ENCODE results near the gene HRH2. TPM values are rescaled to one million over a fixed set of nuclear protein-coding genes. Genes with fewer than 3 reads are reported as not detected.

HRH2 gene
- total RNA-seq, 6 donors from 2014 or later = 3.8 to 16.8 (median 7.8) TPM

DNA sequence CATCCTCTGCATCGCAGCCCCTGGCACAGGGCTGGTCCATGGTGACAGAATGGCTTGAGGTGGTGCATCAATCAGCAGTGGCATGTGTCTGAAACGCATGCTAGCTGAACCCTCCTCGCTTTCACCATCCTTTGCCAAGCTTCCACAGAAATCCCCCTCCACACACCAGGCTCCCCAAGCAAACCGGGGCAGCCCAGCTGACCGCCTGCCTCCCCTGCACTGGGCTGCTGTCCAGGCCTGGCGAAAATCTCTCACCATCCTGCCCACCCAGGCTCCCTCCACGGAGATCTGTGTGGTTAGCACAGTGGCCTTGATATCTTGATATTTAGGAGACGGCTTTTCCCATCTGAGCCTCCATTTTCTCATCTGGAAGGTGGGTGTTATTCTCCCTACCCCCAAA lies 905 bp upstream of the HRH2 start:
- TF ChIP-seq POLR2AphosphoS5 (IDR thresholded peaks at IDR 0.05) = no peak
- TF ChIP-seq, protein P1, sequence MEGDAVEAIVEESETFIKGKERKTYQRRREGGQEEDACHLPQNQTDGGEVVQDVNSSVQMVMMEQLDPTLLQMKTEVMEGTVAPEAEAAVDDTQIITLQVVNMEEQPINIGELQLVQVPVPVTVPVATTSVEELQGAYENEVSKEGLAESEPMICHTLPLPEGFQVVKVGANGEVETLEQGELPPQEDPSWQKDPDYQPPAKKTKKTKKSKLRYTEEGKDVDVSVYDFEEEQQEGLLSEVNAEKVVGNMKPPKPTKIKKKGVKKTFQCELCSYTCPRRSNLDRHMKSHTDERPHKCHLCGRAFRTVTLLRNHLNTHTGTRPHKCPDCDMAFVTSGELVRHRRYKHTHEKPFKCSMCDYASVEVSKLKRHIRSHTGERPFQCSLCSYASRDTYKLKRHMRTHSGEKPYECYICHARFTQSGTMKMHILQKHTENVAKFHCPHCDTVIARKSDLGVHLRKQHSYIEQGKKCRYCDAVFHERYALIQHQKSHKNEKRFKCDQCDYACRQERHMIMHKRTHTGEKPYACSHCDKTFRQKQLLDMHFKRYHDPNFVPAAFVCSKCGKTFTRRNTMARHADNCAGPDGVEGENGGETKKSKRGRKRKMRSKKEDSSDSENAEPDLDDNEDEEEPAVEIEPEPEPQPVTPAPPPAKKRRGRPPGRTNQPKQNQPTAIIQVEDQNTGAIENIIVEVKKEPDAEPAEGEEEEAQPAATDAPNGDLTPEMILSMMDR (IDR thresholded peaks at IDR 0.05) = no peak
- no peak for TF ChIP-seq POLR2A (IDR thresholded peaks at IDR 0.05)
- no peak for TF ChIP-seq EP300 (IDR thresholded peaks at IDR 0.05)
- peaks cover 0 to 14% (median 7%) of the 10 kb centered on the region in 4 donors for H3K27me3 ChIP-seq
- H3K9me3 ChIP-seq = no peaks in the 10 kb centered on the region
- no peak overlapping the region for H3K27ac ChIP-seq
- no peaks in the 10 kb centered on the region for H3K36me3 ChIP-seq
- DNase-seq (no peak), ATAC-seq (ENCODE audit: low FRiP score in 2 of 2) (no peak)
- peaks cover 12 to 33% (median 20%) of the 10 kb centered on the region in 4 donors for H3K4me1 ChIP-seq
- whole genome bisulfite sequencing, 2 donors = 60 to 62% methylated on average over 6 to 7 of the region's 8 CpGs
- H3K4me3 ChIP-seq = no peak overlapping the region

DNA sequence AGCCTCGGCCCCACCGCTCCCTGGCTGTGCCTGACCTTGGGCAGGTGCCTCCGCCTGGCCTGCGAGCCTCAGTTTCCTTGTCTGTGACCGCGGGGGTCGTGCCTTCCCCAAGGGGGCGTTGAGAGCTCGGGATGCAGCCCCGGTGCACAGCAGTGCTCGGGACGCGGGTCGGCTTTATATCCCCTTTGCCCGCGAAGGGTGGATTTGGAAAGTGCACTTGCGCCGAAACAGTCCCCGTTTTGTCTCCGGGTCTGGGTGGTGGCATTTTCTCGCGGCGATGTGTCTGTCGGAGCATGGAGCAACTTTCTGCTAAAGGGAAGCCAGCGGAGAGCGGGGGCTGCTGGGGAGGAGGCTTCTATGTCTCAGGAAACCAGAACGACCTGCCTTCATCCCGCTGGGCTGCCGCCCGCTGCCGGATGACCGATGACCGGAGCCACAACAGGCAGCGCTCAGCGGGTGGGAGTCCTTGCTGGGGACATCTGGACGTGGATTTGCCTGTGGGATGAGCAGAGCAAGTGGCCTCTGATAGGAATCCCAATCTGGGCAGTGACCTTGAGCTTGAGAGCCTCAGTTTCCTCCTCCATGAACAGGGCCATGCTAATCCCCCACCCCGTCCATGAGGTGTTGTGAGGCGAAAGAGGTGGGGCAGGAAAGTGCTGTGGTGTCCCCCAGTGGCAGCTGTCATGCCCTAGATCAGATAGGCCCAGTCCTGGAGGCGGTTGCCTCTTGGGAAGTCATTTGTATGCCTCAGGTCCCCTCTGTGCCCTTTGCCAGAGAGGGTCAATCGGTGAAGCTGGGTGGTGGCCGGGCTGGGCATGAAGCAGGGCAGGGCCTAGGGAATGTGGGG lies 651 bp downstream of the HRH2 start:
- ATAC-seq (ENCODE audit: low FRiP score in 2 of 2) (peak in 1 of 2 donors; percentile 31), DNase-seq (peak; percentile 48 to 72)
- Histone ChIP-seq H3K9me3 (no peaks in the 10 kb centered on the region), H3K27me3 (peaks cover 0 to 14% (median 7%) of the 10 kb centered on the region in 4 donors), H3K4me3 (peak overlapping the region in 3 of 4 donors; percentile 50 to 60 (median 59)), H3K36me3 (no peaks in the 10 kb centered on the region), H3K27ac (peak overlapping the region; percentile 68 to 84 (median 76)), H3K4me1 (peaks cover 6 to 41% (median 23%) of the 10 kb centered on the region in 4 donors)
- TF ChIP-seq EP300 (IDR thresholded peaks at IDR 0.05) (no peak), POLR2AphosphoS5 (IDR thresholded peaks at IDR 0.05) (no peak), POLR2A (IDR thresholded peaks at IDR 0.05) (no peak)
- TF ChIP-seq, protein P1 (IDR thresholded peaks at IDR 0.05) = no peak
- 12 to 15% methylated on average over 18 to 38 of the region's 41 CpGs for WGBS, 2 donors

DNA sequence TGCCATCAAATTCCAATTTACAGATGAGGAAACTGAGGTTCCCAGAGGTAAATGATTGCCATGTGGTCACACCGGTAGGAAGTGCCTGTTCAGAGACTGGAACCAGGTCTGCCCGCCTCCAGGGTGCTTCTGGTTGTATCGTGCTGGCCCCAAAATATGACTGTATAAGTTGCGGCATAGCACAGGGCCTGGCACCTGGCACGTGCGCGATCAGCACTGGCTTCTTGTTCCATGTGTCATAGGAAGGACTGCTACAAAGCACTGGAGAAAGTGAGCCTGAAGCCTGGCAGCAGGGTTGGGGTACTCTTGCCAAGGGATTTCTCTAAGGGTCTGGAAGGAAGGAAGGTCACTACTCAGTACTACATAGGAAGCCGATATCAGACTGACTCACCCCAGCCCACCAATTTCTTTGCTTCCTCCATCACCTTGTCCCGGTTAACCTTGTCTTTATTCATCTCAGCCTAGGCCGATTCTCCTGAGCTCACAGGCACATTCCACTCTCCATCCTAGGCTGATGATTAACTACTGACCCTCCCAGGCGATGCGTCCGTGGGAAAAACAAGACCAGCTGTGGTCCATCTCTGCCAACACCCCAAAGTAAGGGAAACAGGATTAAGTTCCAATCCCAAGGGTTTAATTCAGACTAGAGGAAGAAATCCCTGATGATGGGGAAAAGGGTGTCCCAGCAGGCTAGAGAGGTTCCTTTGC lies 1.8 kb downstream of the HRH2 start:
- Histone ChIP-seq H3K27me3 (peaks cover 0 to 14% (median 7%) of the 10 kb centered on the region in 4 donors), H3K4me3 (peak overlapping the region in 2 of 4 donors; percentile 6 to 59), H3K27ac (peak overlapping the region in 2 of 4 donors; percentile 78 to 84), H3K36me3 (no peaks in the 10 kb centered on the region), H3K9me3 (no peaks in the 10 kb centered on the region), H3K4me1 (peaks cover 6 to 38% (median 20%) of the 10 kb centered on the region in 4 donors)
- ATAC-seq (ENCODE audit: low FRiP score in 2 of 2) (no peak), DNase-seq (no peak)
- TF ChIP-seq, protein P1 (IDR thresholded peaks at IDR 0.05) = no peak
- TF ChIP-seq EP300 (IDR thresholded peaks at IDR 0.05) (peak in 1 of 4 donors; percentile 7), POLR2AphosphoS5 (IDR thresholded peaks at IDR 0.05) (peak in 1 of 2 donors; percentile 11), POLR2A (IDR thresholded peaks at IDR 0.05) (no peak)
- WGBS, 2 donors = 48 to 66% methylated on average over 6 to 13 of the region's 13 CpGs

DNA sequence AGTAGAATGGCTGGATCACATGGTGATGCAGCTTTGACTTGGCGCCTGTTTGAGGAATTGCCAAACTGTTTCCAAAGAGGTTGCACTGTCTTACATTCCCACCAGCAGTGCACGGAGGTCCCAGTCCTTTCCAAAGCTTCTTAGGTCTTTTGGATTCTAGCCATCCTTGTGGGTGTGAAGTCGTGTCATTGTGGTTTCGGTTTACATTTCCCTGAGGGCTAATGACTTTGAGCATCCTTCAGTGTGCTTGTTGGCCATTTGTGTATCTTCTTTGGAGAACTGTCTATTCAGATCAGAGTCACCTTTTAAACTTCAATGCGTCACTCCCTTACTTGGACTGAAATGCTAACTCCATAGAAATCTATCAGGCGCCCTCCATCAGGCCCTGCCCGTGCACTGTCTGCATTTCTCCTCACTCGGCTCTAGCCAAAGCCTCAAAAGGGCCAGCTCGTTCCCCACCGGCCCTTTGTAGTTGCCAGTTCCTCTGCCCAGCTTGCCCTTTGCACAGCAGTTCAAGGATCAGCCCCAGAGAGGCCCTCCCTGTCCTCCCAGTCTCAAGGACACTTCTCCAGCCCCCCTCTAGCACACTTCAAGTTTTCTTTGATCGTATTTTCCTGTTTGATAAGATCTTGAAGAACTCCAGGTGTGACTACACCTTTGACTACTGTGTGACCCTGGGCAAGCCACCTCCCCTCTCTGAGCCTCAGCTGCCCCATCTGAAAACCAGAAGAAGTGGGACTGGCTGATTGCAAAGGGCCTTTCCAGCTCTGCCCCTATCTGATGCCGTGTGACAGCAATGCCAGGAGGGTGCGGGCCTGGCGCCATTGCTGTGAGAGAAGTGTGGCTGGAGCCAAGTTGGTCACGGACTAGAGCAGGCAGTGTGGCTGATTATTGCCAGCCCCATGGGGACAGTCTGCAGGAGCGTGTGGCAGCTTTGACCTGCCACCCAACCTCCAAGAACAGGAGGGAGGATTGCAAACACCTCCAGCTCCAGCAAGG lies 5.6 kb downstream of the HRH2 start:
- 55 to 56% methylated on average over 15 to 16 of the region's 16 CpGs for whole genome bisulfite sequencing, 2 donors
- no peaks in the 10 kb centered on the region for H3K36me3 ChIP-seq
- peak in 1 of 2 donors; percentile 45 for ATAC-seq (ENCODE audit: low FRiP score in 2 of 2)
- TF ChIP-seq POLR2AphosphoS5 (IDR thresholded peaks at IDR 0.05) (no peak), EP300 (IDR thresholded peaks at IDR 0.05) (no peak), POLR2A (IDR thresholded peaks at IDR 0.05) (no peak)
- TF ChIP-seq, protein P1 (IDR thresholded peaks at IDR 0.05) = no peak
- no peak overlapping the region for H3K4me3 ChIP-seq
- DNase-seq = peak in 1 of 2 donors; percentile 36
- H3K27ac ChIP-seq = no peak overlapping the region
- peaks cover 0 to 2% (median 1%) of the 10 kb centered on the region in 4 donors for H3K27me3 ChIP-seq
- H3K9me3 ChIP-seq = no peaks in the 10 kb centered on the region
- H3K4me1 ChIP-seq = peaks cover 0 to 21% (median 11%) of the 10 kb centered on the region in 4 donors
